Heart left ventricle (tissue), 13 donors: ENCODE data around the gene C2CD4D.

ENCODE experiments used
- POLR2A ChIP-seq, 2 donors: fragments of 450-650 bp; IDR thresholded peaks; one replicate each; pipeline ENCODE4 v1.6.1; 2017; ENCODE audit warnings: antibody characterized with exemption in 2 of 2, mild to moderate bottlenecking in 2 of 2, moderate library complexity in 2 of 2
- TF ChIP-seq, protein P1 (sequence below), 12 donors: fragments of 200-600 bp; sonication (generic) in 4 of 12; IDR thresholded peaks; one replicate each; pipeline versions ENCODE4 v1.5.0 to v1.8.0; 2018 to 2022; ENCODE audit warnings: antibody characterized with exemption in 12 of 12, mild to moderate bottlenecking in 5 of 12
- donor health status: ischemic (EF 13 %, LVEDD 7.1; RV severe dilation, severe dysfunction).
- donor health status: DM: no; HTN: yes; CAD: no.
- donor health status: DM: no; HTN: no; CAD: no.
- donor health status: ischemic (EF 25% LVEDD 6.9; RV normal size, moderate dysfunction).
- donor health status: ischemic (EF 25% LVEDD 5.7; RV mildly dilated, moderate dysfunction).
- donor health status: ischemic (EF 35%, LVEDD 5.7; RV mildly dilated, moderate dysfunction).
- donor health status: nonischemic (EF 11% LVEDD 7.7; RV severe dilation, severe dysfunction).
- donor health status: DM: yes; HTN: yes; CAD: no.
- donor health status: PGD.
- donor health status: ischemic (EF 29% LVEDD 5.4; RV normal size, mild dysfunction).
- donor health status: nonischemic (EF 23%, LVEDD 6.1; RV moderate dilation, normal function).

DNA sequence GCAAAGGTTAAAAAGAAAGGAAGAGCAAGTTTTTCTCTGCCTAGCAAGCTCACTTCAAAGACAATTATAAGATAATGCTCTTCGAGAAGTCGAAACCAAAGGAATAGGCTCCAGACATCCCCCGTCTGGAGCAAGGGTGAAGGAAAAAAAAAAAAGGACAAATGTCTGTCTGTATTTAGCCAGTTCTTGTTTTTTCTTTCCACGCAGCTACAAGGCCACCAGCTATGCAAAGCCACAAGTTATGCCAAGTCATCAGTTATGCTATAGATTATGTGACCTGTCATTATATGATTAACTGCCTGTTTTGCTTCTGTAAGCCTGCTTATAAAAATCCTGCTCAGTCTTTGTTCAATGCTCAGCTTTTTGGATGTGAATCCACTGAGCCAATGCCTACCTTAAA, 16.3 kb upstream of the C2CD4D start:
- TF ChIP-seq, protein P1, sequence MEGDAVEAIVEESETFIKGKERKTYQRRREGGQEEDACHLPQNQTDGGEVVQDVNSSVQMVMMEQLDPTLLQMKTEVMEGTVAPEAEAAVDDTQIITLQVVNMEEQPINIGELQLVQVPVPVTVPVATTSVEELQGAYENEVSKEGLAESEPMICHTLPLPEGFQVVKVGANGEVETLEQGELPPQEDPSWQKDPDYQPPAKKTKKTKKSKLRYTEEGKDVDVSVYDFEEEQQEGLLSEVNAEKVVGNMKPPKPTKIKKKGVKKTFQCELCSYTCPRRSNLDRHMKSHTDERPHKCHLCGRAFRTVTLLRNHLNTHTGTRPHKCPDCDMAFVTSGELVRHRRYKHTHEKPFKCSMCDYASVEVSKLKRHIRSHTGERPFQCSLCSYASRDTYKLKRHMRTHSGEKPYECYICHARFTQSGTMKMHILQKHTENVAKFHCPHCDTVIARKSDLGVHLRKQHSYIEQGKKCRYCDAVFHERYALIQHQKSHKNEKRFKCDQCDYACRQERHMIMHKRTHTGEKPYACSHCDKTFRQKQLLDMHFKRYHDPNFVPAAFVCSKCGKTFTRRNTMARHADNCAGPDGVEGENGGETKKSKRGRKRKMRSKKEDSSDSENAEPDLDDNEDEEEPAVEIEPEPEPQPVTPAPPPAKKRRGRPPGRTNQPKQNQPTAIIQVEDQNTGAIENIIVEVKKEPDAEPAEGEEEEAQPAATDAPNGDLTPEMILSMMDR (IDR thresholded peaks at IDR 0.05), result no peak
- TF ChIP-seq POLR2A (IDR thresholded peaks at IDR 0.05), result no peak
